KMS-11 (cell line): ENCODE measurements around the gene HEPACAM.

ENCODE experiments used
- H2AFZ ChIP-seq: fragments of 200-600 bp; sonication (generic); 2 replicates; pipeline ENCODE4 v1.6.1; 2016; ENCODE audit warnings: antibody characterized with exemption, mixed run types, low read depth
- H3K27ac ChIP-seq: fragments of 200-600 bp; sonication (generic); 2 replicates; pipeline ENCODE4 v1.6.1; 2016; ENCODE audit warnings: mild to moderate bottlenecking, mixed run types
- H3K27me3 ChIP-seq: fragments of 200-600 bp; sonication (generic); 2 replicates; pipeline ENCODE4 v1.6.1; 2017; ENCODE audit warnings: mild to moderate bottlenecking, low read depth, mixed run types, moderate library complexity; ENCODE audit not compliant: insufficient read depth
- H3K36me3 ChIP-seq: fragments of 200-600 bp; sonication (generic); 2 replicates; pipeline ENCODE4 v1.6.1; 2017; ENCODE audit warnings: mild to moderate bottlenecking, mixed run types; ENCODE audit not compliant: insufficient read depth
- H3K4me1 ChIP-seq: fragments of 200-600 bp; sonication (generic); 2 replicates; pipeline ENCODE4 v1.6.1; 2016; ENCODE audit warnings: mild to moderate bottlenecking, low read depth, mixed run types; ENCODE audit not compliant: poor library complexity, severe bottlenecking
- H3K4me2 ChIP-seq: fragments of 200-600 bp; sonication (generic); 2 replicates; pipeline ENCODE4 v1.7.0; 2016; ENCODE audit warnings: mild to moderate bottlenecking, mixed run types
- H3K4me3 ChIP-seq: fragments of 200-600 bp; sonication (generic); IDR thresholded peaks from 2 replicates; pipeline ENCODE4 v1.6.1; 2017; ENCODE audit warnings: low read depth, low read length, mixed read lengths; ENCODE audit not compliant: insufficient read depth
- H3K79me2 ChIP-seq: fragments of 200-600 bp; sonication (generic); 2 replicates; pipeline ENCODE4 v1.6.1; 2016; ENCODE audit warnings: low read depth, mixed run types; ENCODE audit not compliant: insufficient read depth
- H3K9ac ChIP-seq: fragments of 200-600 bp; sonication (generic); 2 replicates; pipeline ENCODE4 v1.6.1; 2016; ENCODE audit warnings: mild to moderate bottlenecking, mixed run types
- H4K20me1 ChIP-seq: fragments of 200-600 bp; sonication (generic); 2 replicates; pipeline ENCODE4 v1.6.1; 2016; ENCODE audit warnings: mild to moderate bottlenecking, mixed run types; ENCODE audit not compliant: insufficient read depth
- CTCF ChIP-seq: fragments of 200-600 bp; sonication (generic); conservative IDR thresholded peaks from 2 replicates; pipeline ENCODE4 v1.6.1; 2017; ENCODE audit warnings: low read depth, mild to moderate bottlenecking, antibody characterized with exemption, low read length, moderate library complexity, mixed read lengths

The HEPACAM gene

GRCh38 chr11:124877910-124878758 is 57.7 kb downstream of the HEPACAM start:
- H3K27ac ChIP-seq = no peak overlapping the region
- no peak overlapping the region for H3K4me2 ChIP-seq
- H3K36me3 ChIP-seq = no peaks in the 10 kb centered on the region
- H4K20me1 ChIP-seq = no peaks in the 10 kb centered on the region
- H3K9ac ChIP-seq = no peak overlapping the region
- H3K27me3 ChIP-seq = no peaks in the 10 kb centered on the region
- H2AFZ ChIP-seq = no peak overlapping the region
- TF ChIP-seq CTCF = no peak
- no peak overlapping the region for H3K4me3 ChIP-seq
- no peaks in the 10 kb centered on the region for H3K4me1 ChIP-seq
- no peaks in the 10 kb centered on the region for H3K79me2 ChIP-seq

- Histone ChIP-seq H3K4me3 (no peak overlapping the region), H3K27ac (no peak overlapping the region), H2AFZ (no peak overlapping the region), H3K9ac (no peak overlapping the region), H3K36me3 (no peaks in the 10 kb centered on the region), H4K20me1 (no peaks in the 10 kb centered on the region), H3K79me2 (no peaks in the 10 kb centered on the region), H3K4me1 (no peaks in the 10 kb centered on the region), H3K4me2 (no peak overlapping the region), H3K27me3 (no peaks in the 10 kb centered on the region)
- no peak for TF ChIP-seq CTCF
Measured at GRCh38 chr11:124877631-124877909, 58.3 kb downstream of the HEPACAM start.

GRCh38 chr11:124876818-124877630 is 58.8 kb downstream of the HEPACAM start:
- no peak for TF ChIP-seq CTCF
- Histone ChIP-seq H3K4me3 (no peak overlapping the region), H2AFZ (peak overlapping the region; percentile 90), H3K36me3 (no peaks in the 10 kb centered on the region), H3K79me2 (no peaks in the 10 kb centered on the region), H3K4me2 (peak overlapping the region; percentile 48; the same call in 1 of the 2 replicates), H3K4me1 (no peaks in the 10 kb centered on the region), H3K9ac (peak overlapping the region; percentile 80; the same call in 1 of the 2 replicates), H3K27ac (no peak overlapping the region), H3K27me3 (no peaks in the 10 kb centered on the region), H4K20me1 (no peaks in the 10 kb centered on the region)

- peak overlapping the region; percentile 80 for H3K9ac ChIP-seq
- no peak overlapping the region for H3K4me3 ChIP-seq
- H2AFZ ChIP-seq = peak overlapping the region; percentile 90
- peak overlapping the region; percentile 48 for H3K4me2 ChIP-seq
- no peaks in the 10 kb centered on the region for H3K36me3 ChIP-seq
- peak; percentile 56 for TF ChIP-seq CTCF
- H3K79me2 ChIP-seq = no peaks in the 10 kb centered on the region
- peak overlapping the region; percentile 55 for H3K27ac ChIP-seq
- H3K27me3 ChIP-seq = no peaks in the 10 kb centered on the region
- no peaks in the 10 kb centered on the region for H3K4me1 ChIP-seq
- H4K20me1 ChIP-seq = no peaks in the 10 kb centered on the region
Measured at GRCh38 chr11:124875943-124876817, 59.7 kb downstream of the HEPACAM start.
